Heart left ventricle (tissue), 13 donors: ENCODE results near the gene DHX35.

Experiments used
- CTCF ChIP-seq, 12 donors: fragments of 200-600 bp; sonication (generic) in 4 of 12; IDR thresholded peaks; one replicate each; pipeline versions ENCODE4 v1.5.0 to v1.8.0; 2018 to 2022; ENCODE audit warnings: antibody characterized with exemption in 12 of 12, mild to moderate bottlenecking in 5 of 12
- POLR2A ChIP-seq, 2 donors: fragments of 450-650 bp; IDR thresholded peaks; one replicate each; pipeline ENCODE4 v1.6.1; 2017; ENCODE audit warnings: antibody characterized with exemption in 2 of 2, mild to moderate bottlenecking in 2 of 2, moderate library complexity in 2 of 2
- donor health status: ischemic (EF 13 %, LVEDD 7.1; RV severe dilation, severe dysfunction).
- donor health status: DM: no; HTN: yes; CAD: no.
- donor health status: DM: no; HTN: no; CAD: no.
- donor health status: ischemic (EF 25% LVEDD 6.9; RV normal size, moderate dysfunction).
- donor health status: ischemic (EF 25% LVEDD 5.7; RV mildly dilated, moderate dysfunction).
- donor health status: ischemic (EF 35%, LVEDD 5.7; RV mildly dilated, moderate dysfunction).
- donor health status: nonischemic (EF 11% LVEDD 7.7; RV severe dilation, severe dysfunction).
- donor health status: DM: yes; HTN: yes; CAD: no.
- donor health status: PGD.
- donor health status: ischemic (EF 29% LVEDD 5.4; RV normal size, mild dysfunction).
- donor health status: nonischemic (EF 23%, LVEDD 6.1; RV moderate dilation, normal function).

GRCh38 chr20:38915355-38915754 is 46.8 kb upstream of the DHX35 start:
- TF ChIP-seq CTCF (IDR thresholded peaks at IDR 0.05) (no peak), POLR2A (IDR thresholded peaks at IDR 0.05) (no peak)
